Right lobe of liver (tissue), 6 donors: ENCODE measurements around the gene NCF2. TPM values are rescaled to one million over a fixed set of nuclear protein-coding genes. Genes with fewer than 3 reads are reported as not detected.

Experiments used
- ATAC-seq, 4 donors: fragments of 200-7000 bp; cut with Tn5 transposase; one replicate each; pipeline ENCODE4 v1.9.1; 2020; ENCODE audit warnings: mild to moderate bottlenecking in 4 of 4, moderate library complexity in 4 of 4
- DNase-seq, 3 donors: peaks; one replicate each; pipeline ENCODE4 v3.0.0-alpha.2; 2020
- H3K27ac ChIP-seq, 3 donors: fragments of 200-600 bp; one replicate each; pipeline ENCODE4 v1.8.0; 2022
- H3K27me3 ChIP-seq, 2 donors: fragments of 200-600 bp; one replicate each; pipeline ENCODE4 v1.8.0; 2022
- H3K36me3 ChIP-seq, 4 donors: fragments of 200-600 bp; sonication (generic) in 1 of 4; one replicate each; pipeline versions ENCODE4 v1.5.1 to v1.8.0; 2017 to 2022; ENCODE audit warnings: control low read depth in 1 of 4
- H3K4me1 ChIP-seq, 4 donors: fragments of 200-600 bp; sonication (generic) in 1 of 4; one replicate each; pipeline versions ENCODE4 v1.5.1 to v1.8.0; 2017 to 2022; ENCODE audit warnings: control low read depth in 1 of 4
- H3K4me3 ChIP-seq, 3 donors: fragments of 200-600 bp; one replicate each; pipeline ENCODE4 v1.8.0; 2022
- H3K9me3 ChIP-seq, 4 donors: fragments of 200-600 bp; sonication (generic) in 1 of 4; one replicate each; pipeline versions ENCODE4 v1.5.1 to v1.8.0; 2017 to 2022; ENCODE audit warnings: control low read depth in 1 of 4
- POLR2A ChIP-seq: fragments of 450-650 bp; IDR thresholded peaks from one replicate; pipeline ENCODE4 v1.6.1; 2017; ENCODE audit warnings: antibody characterized with exemption, mild to moderate bottlenecking
- WGBS: methylation state at CpG from one replicate; pipeline ENCODE4 v1.1.6; 2018; ENCODE audit warnings: low coverage, low lambda C conversion rate; ENCODE audit not compliant: insufficient coverage; ENCODE audit errors: missing lambda C conversion rate; 5-methylcytosine and 5-hydroxymethylcytosine counted together
- intact Hi-C, 2 donors: fragments of 100-400 bp; cut with DNase I; formaldehyde crosslinking; loops; one replicate each; pipeline versions ENCODE4 v1.11.2 to v1.14.1; 2022
- total RNA-seq, 6 experiments: library from RNA; depleted of rRNA in 2 of 6; stranded (reverse); fragments of >200 nt in 2 of 6; fragmentation: NEBNext Ultra II Directional in 3 of 6; extraction: Animal tissue kit (Norgen Biotek cat#: 25700) in 3 of 6; gene quantifications; one replicate each; pipeline versions ENCODE4 v1.1.0 to v1.2.4, GENCODE V29; 2016 to 2023
- TF ChIP-seq, protein P1 (sequence below), 4 donors: fragments of 200-600 bp in 3 of 4; fragments of 450-650 bp in 1 of 4; IDR thresholded peaks; one replicate each; pipeline versions ENCODE4 v1.5.1 to v1.8.0; 2016 to 2022; ENCODE audit warnings: antibody characterized with exemption in 4 of 4, mild to moderate bottlenecking in 2 of 4
- donor health status: DM: no; HTN: yes; CAD: no.
- donor health status: DM: no; HTN: no; CAD: no.
- donor health status: DM: no; HTN: no; CAD: no.
- donor health status: DM: no; HTN: yes; CAD: no.
- donor health status: DM: no; HTN: yes; CAD: no.

NCF2 gene
- total RNA-seq, 6 experiments from 2014 or later: 3.0 to 11.4 (median 7.9) TPM

DNA sequence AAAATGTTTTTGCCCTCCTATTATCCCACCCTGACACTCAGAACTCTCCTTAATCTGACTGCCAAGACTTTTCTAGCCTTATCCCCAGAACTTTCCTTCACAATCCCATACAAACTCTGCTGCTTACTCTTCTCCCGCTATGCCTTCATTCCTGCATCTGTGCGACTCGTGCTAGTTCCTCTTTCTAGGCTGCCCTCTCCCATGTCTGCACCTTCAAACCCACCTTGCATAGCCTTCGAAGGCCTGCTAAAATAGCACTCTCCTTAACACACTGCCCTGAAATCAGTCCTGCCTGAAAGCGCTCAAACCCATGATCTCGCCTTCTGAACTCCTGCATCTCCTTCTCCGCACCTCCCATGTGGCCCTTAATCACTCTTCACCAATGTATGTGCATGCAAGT is 2.5 kb upstream of the NCF2 start:
- no peak overlapping the region for H3K27ac ChIP-seq
- no peaks in the 10 kb centered on the region for H3K27me3 ChIP-seq
- H3K4me3 ChIP-seq: no peak overlapping the region
- no peaks in the 10 kb centered on the region for H3K36me3 ChIP-seq
- no peaks in the 10 kb centered on the region for H3K9me3 ChIP-seq
- DNase-seq (peak in 1 of 3 donors; percentile 33), ATAC-seq (no peak)
- TF ChIP-seq, protein P1, sequence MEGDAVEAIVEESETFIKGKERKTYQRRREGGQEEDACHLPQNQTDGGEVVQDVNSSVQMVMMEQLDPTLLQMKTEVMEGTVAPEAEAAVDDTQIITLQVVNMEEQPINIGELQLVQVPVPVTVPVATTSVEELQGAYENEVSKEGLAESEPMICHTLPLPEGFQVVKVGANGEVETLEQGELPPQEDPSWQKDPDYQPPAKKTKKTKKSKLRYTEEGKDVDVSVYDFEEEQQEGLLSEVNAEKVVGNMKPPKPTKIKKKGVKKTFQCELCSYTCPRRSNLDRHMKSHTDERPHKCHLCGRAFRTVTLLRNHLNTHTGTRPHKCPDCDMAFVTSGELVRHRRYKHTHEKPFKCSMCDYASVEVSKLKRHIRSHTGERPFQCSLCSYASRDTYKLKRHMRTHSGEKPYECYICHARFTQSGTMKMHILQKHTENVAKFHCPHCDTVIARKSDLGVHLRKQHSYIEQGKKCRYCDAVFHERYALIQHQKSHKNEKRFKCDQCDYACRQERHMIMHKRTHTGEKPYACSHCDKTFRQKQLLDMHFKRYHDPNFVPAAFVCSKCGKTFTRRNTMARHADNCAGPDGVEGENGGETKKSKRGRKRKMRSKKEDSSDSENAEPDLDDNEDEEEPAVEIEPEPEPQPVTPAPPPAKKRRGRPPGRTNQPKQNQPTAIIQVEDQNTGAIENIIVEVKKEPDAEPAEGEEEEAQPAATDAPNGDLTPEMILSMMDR (IDR thresholded peaks at IDR 0.05): no peak
- no peak for TF ChIP-seq POLR2A
- 76% methylated on average over 7 of the region's 7 CpGs for WGBS
- H3K4me1 ChIP-seq: no peaks in the 10 kb centered on the region
- intact Hi-C loops: no loop called here

- Histone ChIP-seq H3K27ac (peak overlapping the region in 2 of 3 donors; percentile 35 to 62), H3K9me3 (no peaks in the 10 kb centered on the region), H3K4me3 (peak overlapping the region in 2 of 3 donors; percentile 1 to 26), H3K4me1 (no peaks in the 10 kb centered on the region), H3K36me3 (no peaks in the 10 kb centered on the region), H3K27me3 (no peaks in the 10 kb centered on the region)
- TF ChIP-seq, protein P1 (IDR thresholded peaks at IDR 0.05): no peak
- TF ChIP-seq POLR2A: no peak
- ATAC-seq (peak in 1 of 4 donors; percentile 8), DNase-seq (no peak)
- intact Hi-C loops: no loop called here
- 54% methylated on average over 4 of the region's 4 CpGs for WGBS
Observed at GRCh38 chr1:183589874-183590243, 400 bp downstream of the NCF2 start.

- peak overlapping the region in 2 of 3 donors; percentile 57 to 62 for H3K27ac ChIP-seq
- no peak for ATAC-seq
- H3K4me1 ChIP-seq: no peaks in the 10 kb centered on the region
- no peaks in the 10 kb centered on the region for H3K36me3 ChIP-seq
- 67% methylated on average over 5 of the region's 5 CpGs for WGBS
- no peaks in the 10 kb centered on the region for H3K27me3 ChIP-seq
- TF ChIP-seq, protein P1 (IDR thresholded peaks at IDR 0.05): no peak
- TF ChIP-seq POLR2A: no peak
- H3K9me3 ChIP-seq: no peaks in the 10 kb centered on the region
- intact Hi-C loops: no loop called here
- peak overlapping the region; percentile 1 to 26 (median 6) for H3K4me3 ChIP-seq
- no peak for DNase-seq
Observed at GRCh38 chr1:183589384-183589783, 875 bp downstream of the NCF2 start.

GRCh38 chr1:183588827-183589226 is 1.4 kb downstream of the NCF2 start:
- peak overlapping the region in 2 of 3 donors; percentile 18 to 57 for H3K27ac ChIP-seq
- H3K9me3 ChIP-seq: no peaks in the 10 kb centered on the region
- TF ChIP-seq, protein P1 (IDR thresholded peaks at IDR 0.05): no peak
- TF ChIP-seq POLR2A: no peak
- H3K4me1 ChIP-seq: no peaks in the 10 kb centered on the region
- DNase-seq (no peak), ATAC-seq (peak in 2 of 4 donors; percentile 10 to 15)
- H3K4me3 ChIP-seq: peak overlapping the region in 1 of 3 donors; percentile 6
- no peaks in the 10 kb centered on the region for H3K36me3 ChIP-seq
- intact Hi-C loops: no loop called here
- H3K27me3 ChIP-seq: no peaks in the 10 kb centered on the region

DNA sequence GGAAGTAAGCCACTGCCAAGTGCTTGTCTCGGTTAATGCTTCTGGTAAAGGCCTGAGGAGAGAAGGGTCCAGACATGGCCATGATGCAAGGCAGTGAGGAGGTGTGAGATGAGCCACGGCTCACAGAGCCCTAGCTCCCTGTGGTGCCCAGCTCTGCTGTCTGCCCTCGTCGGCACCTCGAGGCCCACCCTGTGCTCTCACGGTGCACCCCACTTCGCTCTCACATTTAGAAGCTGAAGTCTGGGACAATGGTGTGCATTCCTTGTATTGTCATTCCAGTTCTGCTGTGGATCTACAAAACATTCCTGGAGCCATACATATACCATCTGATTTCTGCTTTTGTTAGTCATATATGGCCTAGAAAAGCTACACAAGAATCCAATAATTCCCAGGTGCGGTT is 3.3 kb downstream of the NCF2 start:
- no peak overlapping the region for H3K4me3 ChIP-seq
- no peaks in the 10 kb centered on the region for H3K9me3 ChIP-seq
- no peaks in the 10 kb centered on the region for H3K4me1 ChIP-seq
- TF ChIP-seq, protein P1 (IDR thresholded peaks at IDR 0.05): no peak
- no peak for TF ChIP-seq POLR2A
- intact Hi-C loops: no loop called here
- ATAC-seq (no peak), DNase-seq (no peak)
- no peaks in the 10 kb centered on the region for H3K36me3 ChIP-seq
- no peaks in the 10 kb centered on the region for H3K27me3 ChIP-seq
- no peak overlapping the region for H3K27ac ChIP-seq
- WGBS: 89% methylated on average over 6 of the region's 8 CpGs
